ENCODE measurements around the gene EXOC2.

EXOC2 gene

GRCh38 chr6:621931-622330, 71.0 kb downstream of the EXOC2 start:
- H3K4me3 ChIP-seq (replicated peaks; ENCODE audit: low read depth, low read length): no peak overlapping the region
- no peak for DNase-seq (ENCODE audit: low read depth)
- no peak for TF ChIP-seq CTCF (IDR thresholded peaks at IDR 0.05; ENCODE audit: low read length, missing control alignments)

- H3K4me3 ChIP-seq (replicated peaks; ENCODE audit: low read depth, low read length): no peak overlapping the region
- no peak for DNase-seq (ENCODE audit: low read depth)
- TF ChIP-seq CTCF (IDR thresholded peaks at IDR 0.05; ENCODE audit: low read length, missing control alignments): no peak
These were observed 72.0 kb downstream of the EXOC2 start for GRCh38 chr6:620950-621349.

GRCh38 chr6:620166-620565, 72.8 kb downstream of the EXOC2 start:
- no peak for DNase-seq (ENCODE audit: low read depth)
- H3K4me3 ChIP-seq (replicated peaks; ENCODE audit: low read depth, low read length): no peak overlapping the region
- TF ChIP-seq CTCF (IDR thresholded peaks at IDR 0.05; ENCODE audit: low read length, missing control alignments): no peak

GRCh38 chr6:617456-618100, 75.4 kb downstream of the EXOC2 start:
- no peak for TF ChIP-seq CTCF (IDR thresholded peaks at IDR 0.05; ENCODE audit: low read length, missing control alignments)
- DNase-seq (ENCODE audit: low read depth): no peak
- no peak overlapping the region for H3K4me3 ChIP-seq (replicated peaks; ENCODE audit: low read depth, low read length)

- H3K4me3 ChIP-seq (replicated peaks; ENCODE audit: low read depth, low read length): no peak overlapping the region
- DNase-seq (ENCODE audit: low read depth): no peak
- no peak for TF ChIP-seq CTCF (IDR thresholded peaks at IDR 0.05; ENCODE audit: low read length, missing control alignments)
These were observed 79.0 kb downstream of the EXOC2 start for GRCh38 chr6:613981-614380.

GRCh38 chr6:611928-612327, 81.0 kb downstream of the EXOC2 start:
- no peak for DNase-seq (ENCODE audit: low read depth)
- TF ChIP-seq CTCF (IDR thresholded peaks at IDR 0.05; ENCODE audit: low read length, missing control alignments): no peak
- no peak overlapping the region for H3K4me3 ChIP-seq (replicated peaks; ENCODE audit: low read depth, low read length)

GRCh38 chr6:610882-611281, 82.1 kb downstream of the EXOC2 start:
- H3K4me3 ChIP-seq (replicated peaks; ENCODE audit: low read depth, low read length): no peak overlapping the region
- DNase-seq (ENCODE audit: low read depth): no peak
- TF ChIP-seq CTCF (IDR thresholded peaks at IDR 0.05; ENCODE audit: low read length, missing control alignments): no peak
